Mammary microvascular endothelial cell (primary cell): ENCODE measurements around the gene NBAS. TPM values are rescaled to one million over a fixed set of nuclear protein-coding genes. Genes with fewer than 3 reads are reported as not detected.

ENCODE experiments used
- total RNA-seq: library from RNA; depleted of rRNA; stranded (reverse); fragments of >200 nt; gene quantifications from 2 replicates; pipeline ENCODE4 v1.2.3, GENCODE V29; 2015

Gene NBAS
- 32.7 and 40.0 TPM in 2 replicates for total RNA-seq

GRCh38 chr2:15560988-15561573 lies at the start of gene NBAS:
NBAS (minus strand) TSS chr2:15561334; CDS start chr2:15561304, 30 bp downstream.

GRCh38 chr2:15591692-15592463 lies 30.7 kb upstream of the NBAS start, which contains the start of gene DDX1:
DDX1 (plus strand) TSS chr2:15591868; CDS start chr2:15591934, 66 bp downstream.

Other genes starting within 250 kb of the NBAS start
- gene DDX1, start 30.5 kb upstream of the NBAS start, total RNA-seq, result 70.3 and 71.2 TPM in 2 replicates